G401.6 (cell line): ENCODE results near the gene ANGPTL3.

Source experiments
- FAIRE-seq: peaks from 2 replicates; lab custom pipeline; 2012; peaks lifted over from hg19 to GRCh38; lab: Jason Lieb, UNC

The ANGPTL3 gene

GRCh38 chr1:62628506-62628905 lies 31.2 kb downstream of the ANGPTL3 start:
- peak; percentile 8 for FAIRE-seq

DNA sequence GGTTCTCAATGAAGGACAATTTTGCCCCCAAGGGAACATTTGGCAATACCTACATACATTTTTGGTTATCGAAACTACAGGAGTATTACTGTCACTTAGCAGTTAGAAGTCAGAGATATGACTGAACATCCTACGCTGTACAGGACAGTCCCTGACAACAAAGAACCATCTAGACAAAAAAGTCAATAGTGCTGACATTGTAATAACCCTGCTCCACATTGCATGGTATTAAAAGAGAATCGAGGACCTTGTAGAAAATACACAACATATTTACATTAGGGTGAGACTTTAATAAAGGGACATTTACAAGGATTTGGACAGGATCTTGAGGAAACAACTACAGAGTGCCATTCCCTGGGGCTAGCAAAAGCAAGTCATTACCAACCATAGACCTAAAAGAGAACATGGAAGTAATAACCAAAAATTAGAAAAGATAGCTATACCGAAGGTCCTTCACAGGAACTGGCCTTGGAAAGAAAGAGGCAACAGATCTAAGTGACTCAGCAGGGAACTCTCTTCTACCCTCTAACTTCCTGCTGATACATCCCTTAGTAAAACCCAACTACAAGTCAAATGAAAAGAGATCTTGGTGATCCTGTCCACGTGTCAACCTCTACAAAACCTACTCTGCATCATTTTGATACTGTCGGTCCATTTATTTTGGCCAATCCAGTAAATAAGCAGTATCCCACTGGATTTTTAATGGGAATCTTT lies 40.2 kb downstream of the ANGPTL3 start:
- no peak for FAIRE-seq

DNA sequence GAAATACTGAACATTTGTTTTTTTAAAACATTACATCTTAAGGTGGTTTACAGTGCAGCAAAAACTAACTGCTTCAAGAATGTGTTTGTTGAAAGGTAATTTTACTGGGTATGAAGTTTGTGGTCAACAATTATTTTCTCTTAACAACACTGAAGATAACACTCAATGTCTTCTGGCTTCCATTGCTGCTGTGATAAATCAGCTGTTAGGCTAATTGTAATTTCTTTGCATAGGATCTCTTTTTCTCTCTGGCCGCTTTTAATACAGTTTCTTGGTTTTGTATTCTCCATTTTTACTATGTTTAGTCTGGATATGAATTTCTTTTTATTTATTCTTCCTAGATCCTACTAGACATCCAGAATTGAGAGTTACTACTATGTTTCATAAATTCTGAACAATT lies 46.0 kb downstream of the ANGPTL3 start:
- no peak for FAIRE-seq

DNA sequence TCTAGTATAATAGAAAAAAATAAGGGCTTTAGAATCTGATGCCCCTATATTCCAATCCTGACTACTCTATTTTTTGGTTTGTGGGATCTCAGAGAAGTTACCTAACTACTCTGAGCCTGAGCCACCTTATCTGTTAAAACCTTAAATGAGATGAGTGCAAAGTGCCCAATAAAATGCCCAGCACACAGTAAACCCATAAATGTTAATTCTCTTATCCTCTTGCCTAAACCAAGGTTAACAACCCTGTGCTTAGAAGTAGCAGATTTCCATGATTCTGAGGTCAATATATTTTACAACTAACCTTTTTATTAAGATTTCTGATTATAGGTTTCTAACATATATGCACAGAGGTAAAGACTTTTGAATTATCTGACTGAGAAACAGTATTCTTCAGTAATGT lies 55.1 kb downstream of the ANGPTL3 start:
- FAIRE-seq: no peak

DNA sequence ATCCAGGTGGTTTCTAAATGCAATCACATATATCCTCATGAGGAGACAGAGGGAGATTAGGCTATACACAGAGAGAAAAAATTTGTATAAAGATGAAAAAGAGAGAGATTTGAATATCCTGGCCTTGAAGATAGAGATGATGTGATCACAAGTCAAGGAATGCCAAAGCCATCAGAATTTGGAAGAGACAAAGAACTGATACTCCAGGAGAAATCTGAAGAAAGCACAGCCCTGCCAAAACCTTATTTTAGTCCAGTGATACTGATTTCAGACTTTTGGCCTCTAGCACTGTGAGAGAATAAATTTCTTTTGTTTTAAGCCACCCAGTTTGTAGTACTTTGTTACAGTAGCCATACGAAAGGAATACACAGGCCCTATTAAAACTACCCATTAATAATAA lies 57.4 kb downstream of the ANGPTL3 start:
- FAIRE-seq: no peak
